H1 (cell line): Measurements from ENCODE around the gene POMT2. TPM values are rescaled to one million over a fixed set of nuclear protein-coding genes. Genes with fewer than 3 reads are reported as not detected.

Experiments
- CTCF ChIA-PET: fragments of 300-600 bp; sonication (Branson Sonifier 250); formaldehyde crosslinking; loops from one replicate; lab custom pipeline; 2021; ENCODE audit not compliant: partially characterized antibody; lab: Charles Lee
- POLR2A ChIA-PET: fragments of 300-600 bp; sonication (Branson Sonifier 250); formaldehyde crosslinking; loops from one replicate; lab custom pipeline; 2021; ENCODE audit warnings: inconsistent platforms; ENCODE audit not compliant: partially characterized antibody; lab: Charles Lee
- DNase-seq, 2 experiments: peaks; one replicate each; pipeline versions ENCODE4 v3.0.0 to v3.0.0-alpha.2; 2010 to 2022; ENCODE audit warnings: low spot score in 2 of 2, low read depth in 1 of 2, mixed read lengths in 1 of 2
- FAIRE-seq: peaks from 2 replicates; lab custom pipeline; 2011; peaks lifted over from hg19 to GRCh38; lab: Jason Lieb, UNC
- H2AFZ ChIP-seq: 2 replicates; pipeline ENCODE4 v1.8.1; 2012; ENCODE audit warnings: low read length, inconsistent platforms
- H2AK5ac ChIP-seq: 2 replicates; pipeline ENCODE4 v1.6.1; 2013; ENCODE audit warnings: low read depth, low read length
- H2BK120ac ChIP-seq: replicated peaks from 2 replicates; pipeline ENCODE3; 2013; ENCODE audit warnings: low read depth, low read length, inconsistent platforms
- H2BK12ac ChIP-seq: 2 replicates; pipeline ENCODE4 v1.6.1; 2013; ENCODE audit warnings: low read depth, low read length
- H2BK15ac ChIP-seq: 2 replicates; pipeline ENCODE4 v1.6.1; 2013; ENCODE audit warnings: low read length
- H2BK20ac ChIP-seq: 2 replicates; pipeline ENCODE4 v1.6.1; 2013; ENCODE audit warnings: low read length
- H2BK5ac ChIP-seq: 2 replicates; pipeline ENCODE4 v1.6.1; 2013; ENCODE audit warnings: low read depth, low read length
- H3K14ac ChIP-seq: 2 replicates; pipeline ENCODE4 v1.6.1; 2013; ENCODE audit warnings: inconsistent platforms; ENCODE audit not compliant: insufficient read length
- H3K18ac ChIP-seq: 2 replicates; pipeline ENCODE4 v1.6.1; 2013; ENCODE audit warnings: low read length; ENCODE audit errors: extremely low read depth
- H3K23ac ChIP-seq: 2 replicates; pipeline ENCODE4 v1.6.1; 2013; ENCODE audit warnings: inconsistent platforms; ENCODE audit not compliant: insufficient read length
- H3K23me2 ChIP-seq: 2 replicates; pipeline ENCODE4 v1.6.1; 2013; ENCODE audit warnings: low read depth, low read length
- H3K27ac ChIP-seq: 2 replicates; pipeline ENCODE4 v1.6.1; 2011; ENCODE audit warnings: low read depth, low read length, inconsistent platforms
- H3K27me3 ChIP-seq, 4 experiments: replicated peaks in 1 of 4; 1 replicate in 1 of 4; 2 replicates in 3 of 4; pipeline versions ENCODE4 v1.6.1 to v1.8.1; 2011 to 2013; ENCODE audit warnings: low read length in 3 of 4, mild to moderate bottlenecking in 3 of 4, inconsistent platforms in 2 of 4, mixed read lengths in 2 of 4, moderate library complexity in 1 of 4; ENCODE audit not compliant: control insufficient read depth in 3 of 4, insufficient read depth in 3 of 4; ENCODE audit errors: extremely low read depth in 1 of 4
- H3K36me3 ChIP-seq, 4 experiments: 2 replicates each; pipeline versions ENCODE4 v1.6.1 to v1.8.1; 2011 to 2013; ENCODE audit warnings: mild to moderate bottlenecking in 4 of 4, low read length in 3 of 4, moderate library complexity in 2 of 4, control low read depth in 1 of 4, inconsistent platforms in 1 of 4; ENCODE audit not compliant: insufficient read depth in 4 of 4, control insufficient read depth in 2 of 4
- H3K4ac ChIP-seq: replicated peaks from 2 replicates; pipeline ENCODE3; 2013; ENCODE audit warnings: low read length, low read depth, mixed read lengths, inconsistent platforms; ENCODE audit not compliant: insufficient read length
- H3K4me1 ChIP-seq, 4 experiments: replicated peaks in 1 of 4; 1 replicate in 1 of 4; 2 replicates in 3 of 4; pipeline versions ENCODE4 v1.6.1 to v1.8.1; 2011 to 2013; ENCODE audit warnings: low read length in 3 of 4, inconsistent platforms in 2 of 4, mixed read lengths in 1 of 4; ENCODE audit not compliant: insufficient read depth in 4 of 4, control insufficient read depth in 3 of 4
- H3K4me2 ChIP-seq, 2 experiments: 2 replicates each; pipeline versions ENCODE4 v1.6.1 to v1.8.1; 2011 to 2013; ENCODE audit warnings: low read depth in 2 of 2, low read length in 2 of 2, control low read depth in 1 of 2, inconsistent platforms in 1 of 2, mild to moderate bottlenecking in 1 of 2; ENCODE audit not compliant: insufficient read depth in 1 of 2
- H3K4me3 ChIP-seq, 4 experiments: fragments of 200-600, 300-600 bp in 1 of 4; sonication (generic), shearing (Covaris generic), sonication (Bioruptor Twin) in 1 of 4; 2 replicates each; pipeline versions ENCODE4 v1.5.1 to v1.8.1; 2011 to 2016; ENCODE audit warnings: low read length in 4 of 4, low read depth in 3 of 4, control low read depth in 2 of 4, inconsistent platforms in 2 of 4, mild to moderate bottlenecking in 2 of 4, mixed read lengths in 1 of 4, moderate library complexity in 1 of 4; ENCODE audit not compliant: insufficient read depth in 2 of 4; ENCODE audit errors: extremely low read depth in 1 of 4
- H3K56ac ChIP-seq: replicated peaks from 2 replicates; pipeline ENCODE3; 2013; ENCODE audit warnings: low read depth, mild to moderate bottlenecking, mixed read lengths, low read length, inconsistent platforms; ENCODE audit not compliant: insufficient read length
- H3K79me1 ChIP-seq: 2 replicates; pipeline ENCODE4 v1.6.1; 2013; ENCODE audit warnings: low read depth, low read length, control low read depth
- H3K79me2 ChIP-seq, 2 experiments: 2 replicates each; pipeline versions ENCODE4 v1.6.1 to v1.8.1; 2012 to 2013; ENCODE audit warnings: low read length in 2 of 2, mild to moderate bottlenecking in 2 of 2, inconsistent platforms in 1 of 2; ENCODE audit not compliant: insufficient read depth in 2 of 2, control insufficient read depth in 1 of 2
- H3K9ac ChIP-seq, 4 experiments: replicated peaks in 1 of 4; 1 replicate in 1 of 4; 2 replicates in 3 of 4; pipeline versions ENCODE4 v1.6.1 to v1.8.1; 2011 to 2013; ENCODE audit warnings: low read depth in 3 of 4, low read length in 3 of 4, control low read depth in 2 of 4, mild to moderate bottlenecking in 2 of 4, moderate library complexity in 2 of 4, inconsistent platforms in 1 of 4; ENCODE audit errors: extremely low read depth in 1 of 4
- H3K9me3 ChIP-seq, 2 experiments: 2 replicates each; pipeline versions ENCODE4 v1.6.1 to v1.8.1; 2012 to 2013; ENCODE audit warnings: mild to moderate bottlenecking in 2 of 2, moderate library complexity in 2 of 2, control low read depth in 1 of 2, inconsistent platforms in 1 of 2, low read depth in 1 of 2, low read length in 1 of 2, mixed read lengths in 1 of 2; ENCODE audit not compliant: insufficient read depth in 2 of 2
- H4K20me1 ChIP-seq, 2 experiments: replicated peaks in 1 of 2; 2 replicates each; pipeline versions ENCODE3 to v1.8.1; 2011 to 2013; ENCODE audit warnings: inconsistent platforms in 2 of 2, low read length in 2 of 2, mild to moderate bottlenecking in 1 of 2; ENCODE audit not compliant: insufficient read depth in 2 of 2, control insufficient read depth in 1 of 2
- H4K5ac ChIP-seq: 2 replicates; pipeline ENCODE4 v1.6.1; 2013; ENCODE audit warnings: low read length, low read depth, mixed read lengths, inconsistent platforms; ENCODE audit not compliant: insufficient read length
- H4K8ac ChIP-seq: 2 replicates; pipeline ENCODE4 v1.8.0; 2013; ENCODE audit warnings: mild to moderate bottlenecking, moderate library complexity, low read length, inconsistent platforms; ENCODE audit not compliant: insufficient read depth; ENCODE audit errors: extremely low read depth
- H4K91ac ChIP-seq: replicated peaks from 2 replicates; pipeline ENCODE3; 2013; ENCODE audit warnings: low read length, mixed read lengths, inconsistent platforms; ENCODE audit not compliant: insufficient read length
- BCL11A ChIP-seq, 2 experiments: IDR thresholded peaks; one replicate each; pipeline ENCODE4 v1.6.1; 2011; ENCODE audit warnings: low read depth in 2 of 2, low read length in 2 of 2, mild to moderate bottlenecking in 2 of 2
- CBX8 ChIP-seq: fragments of 300-800, 300-1000 bp; sonication (generic); IDR thresholded peaks from 2 replicates; pipeline ENCODE4 v1.7.1; 2016; ENCODE audit warnings: low read depth, low read length, borderline replicate concordance
- EGR1 ChIP-seq: IDR thresholded peaks from 2 replicates; pipeline ENCODE4 v1.6.1; 2011; ENCODE audit warnings: low read depth, low read length, borderline replicate concordance
- KDM1A ChIP-seq: fragments of 200-600, 300-600 bp; sonication (generic); IDR thresholded peaks from 2 replicates; pipeline ENCODE4 v1.7.1; 2016; ENCODE audit warnings: mild to moderate bottlenecking, low read length, borderline replicate concordance
- RFX5 ChIP-seq: IDR thresholded peaks from 2 replicates; pipeline ENCODE4 v1.6.1; 2011; ENCODE audit warnings: low read depth, low read length, improper control_type of control experiment, borderline replicate concordance
- RXRA ChIP-seq: IDR thresholded peaks from 2 replicates; pipeline ENCODE4 v1.6.1; 2011; ENCODE audit warnings: low read depth, mild to moderate bottlenecking, low read length, moderate library complexity; ENCODE audit not compliant: insufficient read depth
- TEAD4 ChIP-seq: IDR thresholded peaks from 2 replicates; pipeline ENCODE4 v1.6.1; 2012; ENCODE audit warnings: low read depth, low read length, inconsistent platforms, mixed read lengths
- ZNF274 ChIP-seq: IDR thresholded peaks from 2 replicates; pipeline ENCODE4 v1.7.0; 2012; ENCODE audit warnings: low read length, borderline replicate concordance; ENCODE audit errors: extremely low read depth
- WGBS, 2 experiments: shearing (Covaris generic) in 1 of 2; methylation state at CpG; one replicate each; pipeline versions ENCODE4 v1.1.6 to v1.1.7; 2013 to 2015; ENCODE audit warnings: low lambda C conversion rate in 2 of 2, mixed read lengths in 2 of 2, inconsistent platforms in 1 of 2, low coverage in 1 of 2, missing lambda C conversion rate in 1 of 2; ENCODE audit not compliant: insufficient replicate concordance in 2 of 2, insufficient coverage in 1 of 2, insufficient read length in 1 of 2; ENCODE audit errors: extremely low coverage in 1 of 2, missing lambda C conversion rate in 1 of 2; 5-methylcytosine and 5-hydroxymethylcytosine counted together
- polyA plus RNA-seq, 7 experiments: library from polyadenylated mRNA; depleted of rRNA in 3 of 7; stranded (reverse) in 5 of 7; unstranded in 2 of 7; fragments of >200 nt in 5 of 7; fragments of 200-250 nt in 2 of 7; gene quantifications; 1 replicate in 5 of 7; 2 replicates in 1 of 7; 4 replicates in 1 of 7; pipeline versions ENCODE4 v1.2.1 to v1.2.3, GENCODE V29; 2011 to 2013; ENCODE audit warnings: missing spikeins in 2 of 7, mixed read lengths in 2 of 7
- total RNA-seq: library from RNA; stranded (reverse); fragmentation: NEBNext Ultra II Directional; extraction: Animal tissue kit (Norgen Biotek cat#: 25700); gene quantifications from 2 replicates; pipeline ENCODE4 v1.2.1, GENCODE V29; 2021
- TF ChIP-seq, protein P1 (sequence below): IDR thresholded peaks from 2 replicates; pipeline ENCODE4 v1.6.1; 2012; ENCODE audit warnings: inconsistent platforms

POMT2 gene
- total and polyA plus RNA-seq, 2 of the 8 experiments (the other 6 are each of a cell fraction or from before 2014, with no cell fraction given), result 20.8 to 44.9 TPM

DNA sequence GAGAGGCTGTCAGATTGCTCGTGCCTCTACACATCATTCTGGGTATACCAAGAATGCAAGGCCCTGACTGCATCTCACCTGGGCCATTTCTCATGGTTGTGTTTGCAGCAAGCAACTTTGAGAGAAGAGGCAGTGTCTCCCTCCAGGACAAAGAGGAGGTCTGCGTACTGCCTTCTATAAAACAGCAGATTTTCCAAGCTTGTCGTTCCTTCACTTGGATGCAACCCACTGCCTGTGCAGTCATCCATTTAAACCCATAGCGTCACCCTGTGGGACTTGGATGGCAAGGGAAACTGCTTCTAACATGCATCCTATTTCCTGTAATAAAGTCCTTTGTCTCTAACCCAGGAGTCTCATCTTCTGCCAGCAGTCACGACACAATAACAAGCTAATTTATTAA, 1.3 kb downstream of the POMT2 start:
- Histone ChIP-seq H3K27me3 (no peaks in the 10 kb centered on the region), H3K23ac (no peak overlapping the region), H2AFZ (no peak overlapping the region), H2AK5ac (no peak overlapping the region), H4K8ac (no peak overlapping the region), H4K20me1 (peaks cover 0 to 2% of the 10 kb centered on the region in 2 experiments), H3K9ac (peak overlapping the region in 1 of 4 experiments; percentile 51; a peak in 2 of 7 replicates), H3K56ac (no peak overlapping the region), H3K9me3 (no peaks in the 10 kb centered on the region), H3K18ac (no peak overlapping the region), H2BK15ac (0 out of 2 replicates have a peak overlapping the region, but pooled peaks have one; percentile 83), H2BK5ac (no peak overlapping the region), H4K5ac (no peak overlapping the region), H3K4me1 (peaks cover 8 to 22% (median 15%) of the 10 kb centered on the region in 4 experiments; a peak in 6 of 7 replicates), H2BK120ac (no peak overlapping the region), H4K91ac (no peak overlapping the region), H2BK12ac (no peak overlapping the region), H3K79me1 (peaks cover 9% of the 10 kb centered on the region), H3K36me3 (no peaks in the 10 kb centered on the region), H3K14ac (no peak overlapping the region), H3K27ac (no peak overlapping the region), H2BK20ac (no peak overlapping the region), H3K4me3 (peak overlapping the region in 3 of 4 experiments; percentile 63 to 93 (median 91); a peak in 5 of 8 replicates), H3K4ac (no peak overlapping the region), H3K79me2 (peaks cover 6 to 43% of the 10 kb centered on the region in 2 experiments), H3K23me2 (peaks cover 5% of the 10 kb centered on the region), H3K4me2 (peak overlapping the region; percentile 74)
- no peak for DNase-seq
- CTCF ChIA-PET, result interaction anchor here (0.6 to 2.5 kb wide), 6 partner anchors 15 to 420 kb away, joined by 3 to 10 read pairs (median 4); no protein-coding TSS in a partner anchor
- POLR2A ChIA-PET, result interaction anchor here (0.9 to 1.3 kb wide), 2 partner anchors 102 to 194 kb away, joined by 3 read pairs; no protein-coding TSS in a partner anchor
- no peak for FAIRE-seq
- WGBS, 2 experiments, result 78% methylated on average over 5 of the region's 5 CpGs; no CpG with 5 or more reads in 1 of the 2 experiments
- TF ChIP-seq TEAD4 (no peak), EGR1 (no peak), KDM1A (no peak), CBX8 (no peak), RFX5 (no peak), RXRA (no peak), BCL11A (IDR thresholded peaks at IDR 0.05; ENCODE audit: low read depth in 2 of 2, low read length in 2 of 2) (no peak), ZNF274 (no peak)
- TF ChIP-seq, protein P1, sequence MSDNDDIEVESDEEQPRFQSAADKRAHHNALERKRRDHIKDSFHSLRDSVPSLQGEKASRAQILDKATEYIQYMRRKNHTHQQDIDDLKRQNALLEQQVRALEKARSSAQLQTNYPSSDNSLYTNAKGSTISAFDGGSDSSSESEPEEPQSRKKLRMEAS, result no peak
